CD14-positive monocyte (primary cell): ENCODE data around the gene KLC1. TPM values are rescaled to one million over a fixed set of nuclear protein-coding genes. Genes with fewer than 3 reads are reported as not detected.

ENCODE experiments used
- DNase-seq, 3 donors: peaks; one replicate each; pipeline ENCODE4 v3.0.0-alpha.2; 2011 to 2022
- H2AFZ ChIP-seq: 2 replicates; pipeline ENCODE4 v1.6.0; 2012; ENCODE audit warnings: mild to moderate bottlenecking, low read depth, low read length, inconsistent platforms; ENCODE audit not compliant: insufficient read depth, poor library complexity, severe bottlenecking
- H3K27ac ChIP-seq, 2 donors: 1 replicate in 1 of 2; 2 replicates in 1 of 2; pipeline ENCODE4 v1.5.1; 2012 to 2013; ENCODE audit warnings: low read length in 2 of 2, control low read depth in 1 of 2, inconsistent platforms in 1 of 2, low read depth in 1 of 2, mild to moderate bottlenecking in 1 of 2
- H3K27me3 ChIP-seq, 2 donors: one replicate each; pipeline versions ENCODE4 v1.6.0 to v1.6.1; 2011 to 2013; ENCODE audit warnings: low read length in 2 of 2; ENCODE audit not compliant: control insufficient read depth in 2 of 2, insufficient read depth in 2 of 2
- H3K36me3 ChIP-seq, 2 donors: replicated peaks in 1 of 2; 1 replicate in 1 of 2; 2 replicates in 1 of 2; pipeline versions ENCODE4 v1.5.1 to v1.6.1; 2012 to 2013; ENCODE audit warnings: low read length in 2 of 2, control low read depth in 1 of 2, inconsistent platforms in 1 of 2, mild to moderate bottlenecking in 1 of 2; ENCODE audit not compliant: insufficient read depth in 2 of 2, control insufficient read depth in 1 of 2
- H3K4me1 ChIP-seq, 2 donors: 1 replicate in 1 of 2; 2 replicates in 1 of 2; pipeline versions ENCODE4 v1.5.1 to v1.6.1; 2012 to 2013; ENCODE audit warnings: low read length in 2 of 2, control low read depth in 1 of 2, inconsistent platforms in 1 of 2, mild to moderate bottlenecking in 1 of 2, moderate library complexity in 1 of 2; ENCODE audit not compliant: insufficient read depth in 2 of 2, control insufficient read depth in 1 of 2
- H3K4me2 ChIP-seq: replicated peaks from 2 replicates; pipeline ENCODE3; 2012; ENCODE audit warnings: low read length, moderate library complexity, mild to moderate bottlenecking; ENCODE audit not compliant: poor library complexity, severe bottlenecking; ENCODE audit errors: extremely low read depth
- H3K4me3 ChIP-seq, 3 experiments: fragments of 200-600 bp in 1 of 3; sonication (generic) in 1 of 3; replicated peaks in 1 of 3; 1 replicate in 2 of 3; 2 replicates in 1 of 3; pipeline ENCODE4 v1.5.1; 2011 to 2013; ENCODE audit warnings: low read length in 3 of 3, mild to moderate bottlenecking in 3 of 3, control low read depth in 2 of 3, low read depth in 2 of 3, inconsistent platforms in 1 of 3, moderate library complexity in 1 of 3
- H3K79me2 ChIP-seq: 2 replicates; pipeline ENCODE4 v1.6.0; 2012; ENCODE audit warnings: mild to moderate bottlenecking, control low read depth, inconsistent platforms, low read length, moderate library complexity; ENCODE audit not compliant: insufficient read depth
- H3K9ac ChIP-seq: 2 replicates; pipeline ENCODE4 v1.6.0; 2017; ENCODE audit warnings: low read length, mild to moderate bottlenecking; ENCODE audit not compliant: insufficient read depth, poor library complexity, severe bottlenecking
- H3K9me3 ChIP-seq, 2 donors: replicated peaks in 1 of 2; 1 replicate in 1 of 2; 2 replicates in 1 of 2; pipeline versions ENCODE4 v1.5.1 to v1.6.1; 2012 to 2013; ENCODE audit warnings: low read length in 2 of 2, control low read depth in 1 of 2; ENCODE audit not compliant: control insufficient read depth in 1 of 2, insufficient read depth in 1 of 2
- H4K20me1 ChIP-seq: 2 replicates; pipeline ENCODE4 v1.6.0; 2012; ENCODE audit warnings: mild to moderate bottlenecking, low read length, control low read depth, moderate library complexity; ENCODE audit not compliant: insufficient read depth
- H3K27ac Mint-ChIP-seq, 7 donors: one replicate each; pipeline ENCODE4 v1.8.0; 2020; ENCODE audit warnings: mild to moderate bottlenecking in 7 of 7, mixed read lengths in 7 of 7, moderate library complexity in 6 of 7, inconsistent platforms in 2 of 7
- H3K27me3 Mint-ChIP-seq, 3 donors: one replicate each; pipeline ENCODE4 v1.8.0; 2021 to 2022; ENCODE audit warnings: low read depth in 3 of 3, mild to moderate bottlenecking in 3 of 3, mixed read lengths in 3 of 3, moderate library complexity in 3 of 3, inconsistent platforms in 1 of 3
- H3K36me3 Mint-ChIP-seq, 2 donors: one replicate each; pipeline ENCODE4 v1.8.0; 2020; ENCODE audit warnings: mixed read lengths in 2 of 2, inconsistent platforms in 1 of 2, mild to moderate bottlenecking in 1 of 2
- H3K4me1 Mint-ChIP-seq: one replicate; pipeline ENCODE4 v1.8.0; 2020; ENCODE audit warnings: mild to moderate bottlenecking, mixed read lengths
- H3K4me3 Mint-ChIP-seq, 2 donors: one replicate each; pipeline ENCODE4 v1.8.0; 2020; ENCODE audit warnings: mild to moderate bottlenecking in 2 of 2, mixed read lengths in 2 of 2, moderate library complexity in 1 of 2
- H3K9me3 Mint-ChIP-seq, 7 donors: one replicate each; pipeline ENCODE4 v1.8.0; 2020 to 2022; ENCODE audit warnings: mixed read lengths in 7 of 7, mild to moderate bottlenecking in 6 of 7, moderate library complexity in 6 of 7, inconsistent platforms in 2 of 7
- CTCF ChIP-seq: fragments of 200-600 bp; IDR thresholded peaks from one replicate; pipeline ENCODE4 v1.8.0; 2022; ENCODE audit warnings: antibody characterized with exemption, mild to moderate bottlenecking
- WGBS: methylation state at CpG from one replicate; pipeline ENCODE4 v1.1.5; 2013; ENCODE audit warnings: missing lambda C conversion rate; ENCODE audit not compliant: insufficient coverage; 5-methylcytosine and 5-hydroxymethylcytosine counted together
- intact Hi-C, 2 donors: fragments of 100-400 bp; cut with micrococcal nuclease; formaldehyde crosslinking; loops; one replicate each; pipeline versions ENCODE4 v1.15.0 to v1.15.1; 2023
- polyA plus RNA-seq, 3 donors: library from polyadenylated mRNA; depleted of rRNA in 1 of 3; unstranded in 2 of 3; stranded (reverse) in 1 of 3; fragments of 300-500 nt in 2 of 3; fragments of >200 nt in 1 of 3; fragmentation: Illumina TruSeq in 2 of 3; gene quantifications; 1 replicate in 2 of 3; 2 replicates in 1 of 3; pipeline ENCODE4 v1.2.3, GENCODE V29; 2012 to 2021

The KLC1 gene
- polyA plus RNA-seq, 3 donors, result 41.5 to 108 (median 46.6) TPM

GRCh38 chr14:103597623-103598377 is 31.2 kb upstream of the KLC1 start:
- Mint-ChIP-seq H3K9me3 (peaks cover 0 to 2% (median 0%) of the 10 kb centered on the region in 7 donors), H3K4me3 (no peak overlapping the region), H3K27ac (no peak overlapping the region), H3K27me3 (peaks cover 0 to 2% (median 0%) of the 10 kb centered on the region in 3 donors), H3K36me3 (peaks cover 4 to 5% of the 10 kb centered on the region in 2 donors), H3K4me1 (peaks cover 15% of the 10 kb centered on the region)
- peaks cover 5 to 8% of the 10 kb centered on the region in 2 donors for H3K4me1 ChIP-seq
- no peak overlapping the region for H3K9ac ChIP-seq
- no peaks in the 10 kb centered on the region for H4K20me1 ChIP-seq
- no peaks in the 10 kb centered on the region for H3K27me3 ChIP-seq
- H3K27ac ChIP-seq, result no peak overlapping the region
- intact Hi-C loops, result no loop called here
- no peak overlapping the region for H2AFZ ChIP-seq
- H3K4me2 ChIP-seq, result no peak overlapping the region
- WGBS, result 100% methylated on average over 5 of the region's 10 CpGs
- no peak for DNase-seq
- no peaks in the 10 kb centered on the region for H3K9me3 ChIP-seq
- H3K36me3 ChIP-seq, result no peaks in the 10 kb centered on the region
- H3K4me3 ChIP-seq, result no peak overlapping the region
- no peaks in the 10 kb centered on the region for H3K79me2 ChIP-seq
- TF ChIP-seq CTCF, result no peak

- Mint-ChIP-seq H3K4me3 (no peak overlapping the region), H3K4me1 (peaks cover 23% of the 10 kb centered on the region), H3K27me3 (peaks cover 2 to 8% (median 6%) of the 10 kb centered on the region in 3 donors), H3K9me3 (peaks cover 0 to 13% (median 5%) of the 10 kb centered on the region in 7 donors), H3K27ac (no peak overlapping the region), H3K36me3 (peaks cover under 1 to 6% of the 10 kb centered on the region in 2 donors)
- H3K79me2 ChIP-seq, result no peaks in the 10 kb centered on the region
- intact Hi-C loops, result no loop called here
- no peak overlapping the region for H3K4me2 ChIP-seq
- H2AFZ ChIP-seq, result no peak overlapping the region
- H3K4me3 ChIP-seq, result no peak overlapping the region
- no peaks in the 10 kb centered on the region for H3K9me3 ChIP-seq
- TF ChIP-seq CTCF, result no peak
- no peak for DNase-seq
- H4K20me1 ChIP-seq, result no peaks in the 10 kb centered on the region
- H3K27ac ChIP-seq, result no peak overlapping the region
- WGBS, result no CpG with 5 or more reads among the region's 5 CpGs
- no peak overlapping the region for H3K9ac ChIP-seq
- no peaks in the 10 kb centered on the region for H3K27me3 ChIP-seq
- peaks cover 5 to 8% of the 10 kb centered on the region in 2 donors for H3K4me1 ChIP-seq
- no peaks in the 10 kb centered on the region for H3K36me3 ChIP-seq
Observed at GRCh38 chr14:103600503-103600902, 28.5 kb upstream of the KLC1 start.
